Esophagus squamous epithelium (tissue), 4 donors: ENCODE results near the gene LPIN1.

Experiments used
- CTCF ChIP-seq, 6 experiments: fragments of 450-650 bp in 4 of 6; fragments of 200-600 bp in 2 of 6; sonication (generic) in 2 of 6; IDR thresholded peaks; one replicate each; pipeline ENCODE4 v1.5.1; 2016 to 2019; ENCODE audit warnings: antibody characterized with exemption in 6 of 6, mild to moderate bottlenecking in 4 of 6, moderate library complexity in 4 of 6
- POLR2A ChIP-seq, 4 donors: fragments of 450-650 bp; IDR thresholded peaks; one replicate each; pipeline ENCODE4 v1.6.1; 2017; ENCODE audit warnings: antibody characterized with exemption in 4 of 4, mild to moderate bottlenecking in 4 of 4, moderate library complexity in 3 of 4

- TF ChIP-seq CTCF (IDR thresholded peaks at IDR 0.05) (no peak), POLR2A (IDR thresholded peaks at IDR 0.05) (no peak)
These were observed 61.6 kb downstream of the LPIN1 start for GRCh38 chr2:11808016-11808400.
